Measurements from ENCODE around the gene TMEM209.
"Not testable (repeated sequence)": the region's sequence is repeated elsewhere in the genome, so short reads cannot be mapped to it uniquely, and the experiment has no call there.

The TMEM209 gene

GRCh38 chr7:130141884-130142653, 63.1 kb downstream of the TMEM209 start:
- peak; percentile 76 for DNase-seq

- peak; percentile 99 for DNase-seq
These were observed 63.9 kb downstream of the TMEM209 start for GRCh38 chr7:130141161-130141883.

- DNase-seq: no peak
These were observed 64.5 kb downstream of the TMEM209 start for GRCh38 chr7:130140551-130141160.

GRCh38 chr7:130139193-130139960, 65.8 kb downstream of the TMEM209 start:
- DNase-seq: peak; percentile 42

GRCh38 chr7:130137207-130137606, 68.0 kb downstream of the TMEM209 start:
- DNase-seq: no peak

GRCh38 chr7:130136579-130137167, 68.5 kb downstream of the TMEM209 start:
- no peak for DNase-seq

GRCh38 chr7:130135208-130136205, 69.7 kb downstream of the TMEM209 start:
- no peak for DNase-seq

- no peak for DNase-seq
These were observed 70.5 kb downstream of the TMEM209 start for GRCh38 chr7:130134726-130135125.

GRCh38 chr7:130134106-130134636, 71.0 kb downstream of the TMEM209 start:
- no peak for DNase-seq

GRCh38 chr7:130133029-130133782, 72.0 kb downstream of the TMEM209 start:
- DNase-seq: no peak

- DNase-seq: no peak
These were observed 73.0 kb downstream of the TMEM209 start for GRCh38 chr7:130131964-130132875.

- DNase-seq: no peak
These were observed 73.9 kb downstream of the TMEM209 start for GRCh38 chr7:130131191-130131834.

GRCh38 chr7:130129011-130129411, 76.2 kb downstream of the TMEM209 start:
- DNase-seq: no peak

GRCh38 chr7:130127821-130128317, 77.3 kb downstream of the TMEM209 start:
- DNase-seq: no peak

- no peak for DNase-seq
These were observed 77.8 kb downstream of the TMEM209 start for GRCh38 chr7:130127404-130127803.

- DNase-seq: not testable (repeated sequence)
These were observed 78.4 kb downstream of the TMEM209 start for GRCh38 chr7:130126840-130127239.

- DNase-seq: no peak
These were observed 80.5 kb downstream of the TMEM209 start for GRCh38 chr7:130124711-130125110.

GRCh38 chr7:130123501-130123900, 81.7 kb downstream of the TMEM209 start:
- no peak for DNase-seq

Measured in DMS53 (cell line).